ENCODE results near the gene ARHGAP42.

- TF ChIP-seq CTCF (conservative IDR thresholded peaks at IDR 0.05; ENCODE audit: low read depth, low read length) (no peak), EZH2 (IDR thresholded peaks at IDR 0.05; ENCODE audit: borderline replicate concordance, low read depth, low read length, poor library complexity, severe bottlenecking) (no peak)
These were observed 87.0 kb downstream of the ARHGAP42 start for GRCh38 chr11:100774132-100774531.

Data from A673 (cell line).